Measurements from ENCODE around the gene CAMKV.
A peak's percentile ranks its signal among the peaks of the same experiment; 100 is the strongest.

The CAMKV gene

GRCh38 chr3:49896345-49896744 lies 26.6 kb upstream of the CAMKV start:
- peak in 1 of 51 donors; percentile 28 for DNase-seq

GRCh38 chr3:49895791-49896190 lies 26.1 kb upstream of the CAMKV start:
- no peak for DNase-seq

GRCh38 chr3:49889296-49889695 lies 19.6 kb upstream of the CAMKV start:
- no peak for DNase-seq

GRCh38 chr3:49886922-49887265 lies 17.2 kb upstream of the CAMKV start:
- no peak for DNase-seq

GRCh38 chr3:49883998-49884397 lies 14.3 kb upstream of the CAMKV start:
- DNase-seq, result no peak

- peak in 1 of 51 donors; percentile 20 for DNase-seq
Observed at GRCh38 chr3:49882166-49882565, 12.5 kb upstream of the CAMKV start.

- DNase-seq, result no peak
Observed at GRCh38 chr3:49880581-49881315, 11.0 kb upstream of the CAMKV start.

GRCh38 chr3:49879721-49880120 lies 10.0 kb upstream of the CAMKV start:
- no peak for DNase-seq

- no peak for DNase-seq
Observed at GRCh38 chr3:49878686-49879085, 9.0 kb upstream of the CAMKV start.

- DNase-seq, result no peak
Observed at GRCh38 chr3:49877716-49878115, 8.0 kb upstream of the CAMKV start.

- no peak for DNase-seq
Observed at GRCh38 chr3:49876567-49876966, 6.9 kb upstream of the CAMKV start.

GRCh38 chr3:49873623-49874022 lies 3.9 kb upstream of the CAMKV start:
- no peak for DNase-seq

GRCh38 chr3:49872801-49873281 lies 3.1 kb upstream of the CAMKV start:
- DNase-seq, result peak in 9 of 51 donors; percentile 17 to 28 (median 19)

GRCh38 chr3:49871531-49872153 lies 1.9 kb upstream of the CAMKV start:
- DNase-seq, result peak in 3 of 51 donors; percentile 22 to 33 (median 22)

GRCh38 chr3:49868862-49869466 lies 742 bp downstream of the CAMKV start:
- DNase-seq, result peak in 8 of 51 donors; percentile 18 to 77 (median 28)

- no peak for DNase-seq
Observed at GRCh38 chr3:49867871-49868321, 1.8 kb downstream of the CAMKV start.

- DNase-seq, result no peak
Observed at GRCh38 chr3:49867400-49867799, 2.3 kb downstream of the CAMKV start.

- peak in 2 of 51 donors; percentile 20 to 23 for DNase-seq
Observed at GRCh38 chr3:49865198-49865784, 4.4 kb downstream of the CAMKV start.

GRCh38 chr3:49864505-49864904 lies 5.2 kb downstream of the CAMKV start:
- DNase-seq, result no peak

- DNase-seq, result no peak
Observed at GRCh38 chr3:49859576-49860305, 10.0 kb downstream of the CAMKV start.
